GM10266 (cell line): ENCODE results near the gene LRRC7.

Experiments used
- DNase-seq: peaks from one replicate; pipeline ENCODE4 v3.0.0; 2012; ENCODE audit errors: extremely low spot score
- TF ChIP-seq, protein P1 (sequence below): IDR thresholded peaks from 2 replicates; pipeline ENCODE4 v1.5.1; 2012; ENCODE audit warnings: mild to moderate bottlenecking, low read depth; ENCODE audit not compliant: control insufficient read depth, insufficient read depth; ENCODE audit errors: missing control alignments

The LRRC7 gene

DNA sequence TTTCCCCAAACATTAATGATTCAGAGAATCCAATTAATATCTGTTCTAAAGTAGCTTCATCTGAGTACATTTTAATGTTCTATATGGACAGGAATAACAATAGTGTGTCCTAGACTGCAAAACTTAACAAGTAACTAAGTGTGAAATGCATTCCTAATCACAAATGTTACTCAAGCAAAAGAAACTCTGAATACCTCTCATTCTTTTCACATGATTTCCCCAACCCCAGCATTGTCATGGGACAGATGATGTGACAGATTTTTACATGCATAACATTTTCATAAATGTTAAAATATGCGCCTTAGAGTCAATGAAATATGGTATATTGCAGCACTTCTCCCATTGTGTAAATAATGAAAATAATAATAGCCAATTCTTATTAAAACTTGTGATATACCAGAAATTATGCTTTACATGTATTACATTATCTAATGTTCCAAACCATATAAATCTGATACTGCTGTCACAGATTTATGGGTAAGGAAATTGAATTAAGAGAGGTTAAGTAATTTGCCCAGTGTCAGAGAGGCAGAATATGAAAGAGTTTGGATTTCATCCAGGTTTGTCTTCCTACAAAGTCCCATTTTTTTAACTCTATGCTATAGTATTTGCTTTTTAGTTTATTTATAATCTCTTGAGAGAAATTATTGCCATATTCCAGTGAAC is 269.4 kb downstream of the LRRC7 start:
- DNase-seq, result no peak
- TF ChIP-seq, protein P1, sequence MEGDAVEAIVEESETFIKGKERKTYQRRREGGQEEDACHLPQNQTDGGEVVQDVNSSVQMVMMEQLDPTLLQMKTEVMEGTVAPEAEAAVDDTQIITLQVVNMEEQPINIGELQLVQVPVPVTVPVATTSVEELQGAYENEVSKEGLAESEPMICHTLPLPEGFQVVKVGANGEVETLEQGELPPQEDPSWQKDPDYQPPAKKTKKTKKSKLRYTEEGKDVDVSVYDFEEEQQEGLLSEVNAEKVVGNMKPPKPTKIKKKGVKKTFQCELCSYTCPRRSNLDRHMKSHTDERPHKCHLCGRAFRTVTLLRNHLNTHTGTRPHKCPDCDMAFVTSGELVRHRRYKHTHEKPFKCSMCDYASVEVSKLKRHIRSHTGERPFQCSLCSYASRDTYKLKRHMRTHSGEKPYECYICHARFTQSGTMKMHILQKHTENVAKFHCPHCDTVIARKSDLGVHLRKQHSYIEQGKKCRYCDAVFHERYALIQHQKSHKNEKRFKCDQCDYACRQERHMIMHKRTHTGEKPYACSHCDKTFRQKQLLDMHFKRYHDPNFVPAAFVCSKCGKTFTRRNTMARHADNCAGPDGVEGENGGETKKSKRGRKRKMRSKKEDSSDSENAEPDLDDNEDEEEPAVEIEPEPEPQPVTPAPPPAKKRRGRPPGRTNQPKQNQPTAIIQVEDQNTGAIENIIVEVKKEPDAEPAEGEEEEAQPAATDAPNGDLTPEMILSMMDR, result no peak

DNA sequence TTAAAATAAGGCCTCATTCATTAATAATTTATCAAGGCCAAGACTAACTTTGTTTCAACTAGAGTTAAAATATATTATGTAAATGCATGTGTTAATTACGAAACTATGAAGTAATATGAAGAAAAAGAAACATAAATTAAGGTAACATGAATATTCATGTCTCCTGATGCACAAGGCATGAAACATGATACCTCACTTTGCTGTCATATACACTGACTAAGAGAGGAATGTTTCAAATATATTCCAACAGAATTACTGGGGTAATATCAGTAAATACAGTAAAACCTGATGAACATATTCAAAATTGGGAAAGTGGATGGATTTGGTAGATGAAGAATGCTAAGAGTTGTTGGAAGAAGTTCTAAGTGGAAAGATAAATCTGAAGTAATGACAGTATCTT is 274.6 kb downstream of the LRRC7 start:
- TF ChIP-seq, protein P1, result no peak
- DNase-seq, result no peak

DNA sequence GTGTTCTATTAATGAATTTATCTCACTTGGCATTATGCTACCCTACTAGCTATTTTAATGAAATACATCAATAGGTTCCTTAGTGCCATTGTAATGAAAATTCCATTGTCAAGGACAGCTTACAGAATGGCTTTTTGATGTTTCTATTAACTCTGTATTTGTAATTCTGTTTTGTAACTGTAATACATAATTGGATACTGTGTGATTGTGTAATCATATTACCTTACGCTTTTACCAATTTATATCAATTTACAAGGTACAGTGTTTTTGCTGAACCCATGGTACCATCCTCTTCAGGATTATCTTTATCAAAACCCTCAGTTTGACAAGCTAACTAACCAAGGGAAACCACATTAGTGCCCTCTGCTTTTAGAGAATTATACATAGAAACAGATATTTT is 277.9 kb downstream of the LRRC7 start:
- no peak for DNase-seq
- TF ChIP-seq, protein P1, result no peak

DNA sequence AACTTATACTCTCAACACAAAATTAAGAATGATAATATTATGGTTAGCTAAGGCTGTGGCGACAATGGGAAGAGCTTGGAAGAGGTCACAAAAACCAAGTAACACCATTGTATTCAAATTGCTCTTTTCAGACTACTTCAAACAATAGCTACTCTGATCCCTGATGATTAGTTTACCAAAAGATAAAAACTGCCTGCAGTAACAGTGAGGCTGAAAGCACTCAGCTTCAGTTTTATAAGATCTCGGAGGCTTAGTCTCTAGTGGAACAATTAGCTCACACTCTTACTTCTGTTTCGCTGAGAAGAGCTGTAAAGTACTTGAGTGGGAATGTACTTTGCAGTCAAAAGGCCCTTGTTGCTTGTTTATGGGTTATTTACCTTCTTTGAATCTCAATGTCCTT is 278.5 kb downstream of the LRRC7 start:
- no peak for DNase-seq
- TF ChIP-seq, protein P1, result no peak

DNA sequence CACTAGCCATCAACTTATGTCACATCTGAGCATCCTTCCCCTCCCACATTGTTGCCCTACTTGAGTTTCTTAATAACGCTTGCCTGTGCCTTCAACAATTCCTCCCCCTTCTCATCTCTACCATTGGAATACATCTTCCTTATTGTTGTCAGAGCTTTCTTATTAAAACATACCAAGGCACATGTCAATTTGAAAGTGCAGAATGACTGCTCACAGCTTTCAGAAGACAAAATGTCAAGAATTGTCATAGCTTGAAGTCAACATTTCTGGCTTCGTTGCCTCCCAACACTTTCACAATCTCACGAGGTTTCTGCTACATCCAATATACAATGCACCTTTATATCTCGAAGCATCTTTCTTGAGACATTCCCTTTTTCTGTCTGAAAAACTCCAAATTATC is 279.9 kb downstream of the LRRC7 start:
- DNase-seq, result no peak
- TF ChIP-seq, protein P1, result no peak

DNA sequence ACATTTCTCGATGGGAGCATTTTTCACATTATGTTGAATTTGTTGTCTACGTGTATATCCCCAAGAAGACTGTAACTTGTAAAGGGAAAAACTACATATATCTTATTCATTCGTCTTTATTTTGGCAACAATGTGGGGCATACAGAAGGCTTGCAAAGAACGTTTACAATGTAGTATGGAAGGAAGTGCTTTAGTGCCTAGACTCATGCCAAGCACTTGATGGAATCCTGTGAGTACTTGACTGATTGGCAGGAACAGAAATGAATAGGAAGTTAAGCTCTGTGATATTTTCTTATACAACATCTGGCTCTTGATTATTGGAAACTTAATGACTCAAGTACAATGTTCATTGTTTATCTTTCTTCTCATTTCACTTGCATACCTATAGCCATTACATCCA is 284.4 kb downstream of the LRRC7 start:
- TF ChIP-seq, protein P1, result no peak

DNA sequence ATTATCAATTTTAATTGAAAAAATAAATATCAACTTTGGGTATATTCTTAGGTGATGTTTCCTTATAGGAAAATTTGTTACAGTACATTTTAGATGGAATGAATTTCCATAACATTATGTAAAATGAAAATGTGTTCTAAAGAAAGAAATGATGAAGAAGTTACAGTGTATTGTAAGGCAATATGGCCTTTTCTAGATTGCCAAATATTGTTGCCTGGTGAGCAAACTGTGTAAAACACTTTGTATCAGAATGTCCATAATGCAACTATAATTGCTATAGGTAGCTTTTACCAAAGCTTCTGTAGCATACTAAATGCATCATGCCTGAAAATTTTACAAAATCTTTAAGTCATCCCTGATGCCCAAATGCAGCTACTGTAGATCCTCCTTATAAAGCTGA is 285.0 kb downstream of the LRRC7 start:
- TF ChIP-seq, protein P1, result no peak
- DNase-seq, result no peak

More for the DNA sequence above, 284.4 kb downstream of the LRRC7 start:
- DNase-seq, result no peak
